Measurements from ENCODE around the gene TRAF1. TPM values are rescaled to one million over a fixed set of nuclear protein-coding genes. Genes with fewer than 3 reads are reported as not detected.

TRAF1 gene
- total and polyA plus RNA-seq, 12 donors, result 1.1 to 6.7 (median 2.0) TPM

DNA sequence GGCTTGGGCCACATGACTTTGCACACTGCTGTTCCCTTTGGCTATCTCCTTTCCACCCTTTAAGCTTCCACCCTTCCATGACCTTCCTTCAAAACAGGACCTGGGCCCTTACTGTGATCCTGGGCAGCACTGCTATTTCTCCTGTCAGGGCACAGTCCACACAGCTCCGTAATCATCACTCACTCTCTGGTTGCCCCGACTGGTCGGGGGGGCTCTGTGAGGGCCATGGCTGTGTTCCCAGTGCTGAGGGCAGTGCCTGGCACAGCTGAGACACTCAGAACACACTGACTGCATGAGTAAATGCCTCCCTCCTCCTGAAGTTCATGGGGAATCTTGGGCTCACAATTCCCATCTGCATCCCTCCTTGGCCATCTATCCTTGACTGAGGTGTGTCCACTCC lies 12.2 kb downstream of the TRAF1 start:
- WGBS, 2 donors, result 56 to 69% methylated on average over 3 of the region's 3 CpGs

DNA sequence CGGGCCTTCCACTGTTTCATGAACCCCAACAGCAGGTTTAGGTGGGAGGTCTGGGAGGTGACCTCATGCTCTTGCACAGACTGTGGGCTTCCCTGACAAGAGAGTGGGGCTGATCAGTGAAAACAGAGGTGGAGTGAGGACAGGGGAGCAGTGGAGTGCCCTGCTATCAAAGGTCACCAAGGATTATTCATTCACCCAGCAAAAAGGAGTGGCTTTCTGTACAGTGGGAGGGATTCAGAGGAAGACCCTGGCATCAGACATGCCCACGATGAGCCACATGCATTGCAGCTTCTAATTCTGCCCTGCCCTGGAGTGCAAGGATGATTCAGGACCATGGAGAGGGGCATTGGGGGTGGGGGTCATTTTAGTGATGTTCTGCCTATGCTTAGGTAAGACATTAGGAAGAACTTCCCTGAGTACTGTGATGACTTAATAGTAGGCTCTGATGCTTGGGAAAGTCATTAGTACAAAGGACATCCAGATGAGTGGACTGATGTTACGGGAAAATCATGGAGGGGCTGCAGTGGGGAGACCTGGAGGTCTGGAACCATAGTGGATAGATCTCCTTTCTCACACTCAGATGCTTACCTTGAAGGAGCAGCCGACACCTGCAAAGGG lies 12.8 kb downstream of the TRAF1 start:
- Histone ChIP-seq H3K4me1 (peaks cover 1 to 38% (median 9%) of the 10 kb centered on the region in 9 donors), H3K36me3 (peaks cover 0 to 83% (median 0%) of the 10 kb centered on the region in 9 donors), H3K9me3 (peaks cover 0 to 6% (median 0%) of the 10 kb centered on the region in 11 donors), H3K4me3 (no peak overlapping the region), H3K27ac (no peak overlapping the region), H3K27me3 (no peaks in the 10 kb centered on the region)
- intact Hi-C loops (cut with DNase I), result no loop called here
- no peak for TF ChIP-seq CTCF (IDR thresholded peaks at IDR 0.05)
- 87% methylated on average over 4 of the region's 4 CpGs for WGBS, 2 donors
- peak in 1 of 8 donors; percentile 40 for ATAC-seq
- DNase-seq, result no peak

More for the DNA sequence above, 12.2 kb downstream of the TRAF1 start:
- intact Hi-C loops (cut with DNase I), result no loop called here
- peaks cover 0 to 79% (median 0%) of the 10 kb centered on the region in 9 donors for H3K36me3 ChIP-seq
- peak in 1 of 2 donors; percentile 45 for DNase-seq
- H3K9me3 ChIP-seq, result peaks cover 0 to 6% (median 0%) of the 10 kb centered on the region in 11 donors
- H3K4me1 ChIP-seq, result peaks cover 7 to 44% (median 16%) of the 10 kb centered on the region in 9 donors
- ATAC-seq, result peak in 6 of 8 donors; percentile 34 to 86 (median 70)
- H3K4me3 ChIP-seq, result no peak overlapping the region
- H3K27me3 ChIP-seq, result no peaks in the 10 kb centered on the region
- no peak for TF ChIP-seq CTCF (IDR thresholded peaks at IDR 0.05)
- no peak overlapping the region for H3K27ac ChIP-seq

GRCh38 chr9:120912958-120913646 lies 13.5 kb downstream of the TRAF1 start:
- Histone ChIP-seq H3K9me3 (peaks cover 0 to 6% (median 0%) of the 10 kb centered on the region in 11 donors), H3K36me3 (peaks cover 0 to 82% (median 0%) of the 10 kb centered on the region in 9 donors), H3K4me3 (no peak overlapping the region), H3K27me3 (no peaks in the 10 kb centered on the region), H3K4me1 (peaks cover 0 to 33% (median 5%) of the 10 kb centered on the region in 9 donors), H3K27ac (no peak overlapping the region)
- ATAC-seq, result no peak
- intact Hi-C loops (cut with DNase I), result no loop called here
- WGBS, 2 donors, result 84 to 85% methylated on average over 13 of the region's 13 CpGs
- TF ChIP-seq CTCF (IDR thresholded peaks at IDR 0.05), result no peak
- DNase-seq, result no peak

- Histone ChIP-seq H3K36me3 (peaks cover 0 to 84% (median 0%) of the 10 kb centered on the region in 9 donors), H3K4me1 (peaks cover 0 to 25% (median under 1%) of the 10 kb centered on the region in 9 donors), H3K4me3 (no peak overlapping the region), H3K9me3 (no peaks in the 10 kb centered on the region), H3K27ac (no peak overlapping the region), H3K27me3 (no peaks in the 10 kb centered on the region)
- intact Hi-C loops (cut with DNase I), result no loop called here
- ATAC-seq (no peak), DNase-seq (no peak)
- no peak for TF ChIP-seq CTCF (IDR thresholded peaks at IDR 0.05)
- WGBS, 2 donors, result 93 to 97% methylated on average over 9 of the region's 9 CpGs
Observed at GRCh38 chr9:120911295-120911837, 15.2 kb downstream of the TRAF1 start.
